Stimulated activated CD8-positive, alpha-beta memory T cell treated with anti-CD3 and anti-CD28 coated beads, Interleukin-7, amount 100 ng/mL, for 24 hours (primary cell): ENCODE results near the gene UGT1A5.
A peak's percentile ranks its signal among the peaks of the same experiment; 100 is the strongest.
"Not testable (repeated sequence)": the region's sequence is repeated elsewhere in the genome, so short reads cannot be mapped to it uniquely, and the experiment has no call there.

Experiments used
- DNase-seq: peaks from one replicate; pipeline ENCODE4 v3.0.0-alpha.2; 2020; ENCODE audit warnings: low read depth

Gene UGT1A5

GRCh38 chr2:233693963-233694362 is 18.7 kb upstream of the UGT1A5 start:
- DNase-seq, result no peak

GRCh38 chr2:233698740-233699139 is 14.0 kb upstream of the UGT1A5 start:
- no peak for DNase-seq

GRCh38 chr2:233699424-233700027 is 13.2 kb upstream of the UGT1A5 start:
- no peak for DNase-seq

GRCh38 chr2:233700028-233700635 is 12.6 kb upstream of the UGT1A5 start:
- DNase-seq, result no peak

- DNase-seq, result not testable (repeated sequence)
Measured at GRCh38 chr2:233700842-233701241, 11.9 kb upstream of the UGT1A5 start.

GRCh38 chr2:233702238-233702637 is 10.5 kb upstream of the UGT1A5 start:
- DNase-seq, result no peak

- no peak for DNase-seq
Measured at GRCh38 chr2:233705911-233706506, 6.7 kb upstream of the UGT1A5 start.

GRCh38 chr2:233706720-233707119 is 6.0 kb upstream of the UGT1A5 start:
- no peak for DNase-seq

- no peak for DNase-seq
Measured at GRCh38 chr2:233707940-233708644, 4.6 kb upstream of the UGT1A5 start.

GRCh38 chr2:233708942-233709341 is 3.8 kb upstream of the UGT1A5 start:
- DNase-seq, result no peak

- peak; percentile 51 for DNase-seq
Measured at GRCh38 chr2:233711312-233712008, 1.2 kb upstream of the UGT1A5 start.

- no peak for DNase-seq
Measured at GRCh38 chr2:233713262-233713615, 532 bp downstream of the UGT1A5 start.

GRCh38 chr2:233714121-233714520 is 1.4 kb downstream of the UGT1A5 start:
- no peak for DNase-seq

- no peak for DNase-seq
Measured at GRCh38 chr2:233718552-233718951, 5.8 kb downstream of the UGT1A5 start, which contains the start of gene UGT1A4. Gene UGT1A4 (plus strand): TSS chr2:233718736. CDS start chr2:233718821, 85 bp downstream.

GRCh38 chr2:233728723-233729301 is 16.1 kb downstream of the UGT1A5 start, which contains the start of gene UGT1A3:
Gene UGT1A3 (plus strand): TSS chr2:233729042. CDS start chr2:233729127, 85 bp downstream.
- DNase-seq, result no peak

- DNase-seq, result not testable (repeated sequence)
Measured at GRCh38 chr2:233736868-233737653, 24.4 kb downstream of the UGT1A5 start.

GRCh38 chr2:233740870-233741269 is 28.2 kb downstream of the UGT1A5 start:
- DNase-seq, result no peak

GRCh38 chr2:233743464-233744259 is 31.0 kb downstream of the UGT1A5 start:
- no peak for DNase-seq

- DNase-seq, result no peak
Measured at GRCh38 chr2:233745073-233745755, 32.5 kb downstream of the UGT1A5 start.

- not testable (repeated sequence) for DNase-seq
Measured at GRCh38 chr2:233745838-233746237, 33.1 kb downstream of the UGT1A5 start.
